Neutrophil (primary cell): Measurements from ENCODE around the gene VAMP5.
"Not testable (repeated sequence)": the region's sequence is repeated elsewhere in the genome, so short reads cannot be mapped to it uniquely, and the experiment has no call there.

ENCODE experiments used
- H3K27ac ChIP-seq: fragments of 200-600 bp; sonication (generic); 2 replicates; pipeline ENCODE4 v1.5.1; 2016; ENCODE audit warnings: mild to moderate bottlenecking, moderate library complexity
- H3K27me3 ChIP-seq: fragments of 200-600 bp; sonication (generic); 2 replicates; pipeline ENCODE4 v1.6.0; 2016; ENCODE audit warnings: mild to moderate bottlenecking
- H3K36me3 ChIP-seq: fragments of 200-600 bp; sonication (generic); 2 replicates; pipeline ENCODE4 v1.5.1; 2017
- H3K4me1 ChIP-seq, 2 experiments: fragments of 200-600 bp in 1 of 2; sonication (generic) in 1 of 2; 1 replicate in 1 of 2; 2 replicates in 1 of 2; pipeline versions ENCODE4 v1.5.1 to v1.6.1; 2013 to 2016; ENCODE audit warnings: low read depth in 1 of 2, low read length in 1 of 2, mild to moderate bottlenecking in 1 of 2, moderate library complexity in 1 of 2; ENCODE audit not compliant: control insufficient read depth in 1 of 2, insufficient read depth in 1 of 2
- H3K4me3 ChIP-seq, 2 experiments: fragments of 200-600 bp in 1 of 2; sonication (generic) in 1 of 2; 1 replicate in 1 of 2; 2 replicates in 1 of 2; pipeline ENCODE4 v1.5.1; 2013 to 2016; ENCODE audit warnings: low read depth in 1 of 2, low read length in 1 of 2, mild to moderate bottlenecking in 1 of 2, moderate library complexity in 1 of 2
- H3K9me3 ChIP-seq: fragments of 200-600 bp; sonication (generic); 2 replicates; pipeline ENCODE4 v1.5.1; 2016
- TF ChIP-seq, protein P1 (sequence below): fragments of 200-600 bp; sonication (generic); IDR thresholded peaks from 2 replicates; pipeline ENCODE4 v1.5.1; 2016; ENCODE audit warnings: antibody characterized with exemption

VAMP5 gene

DNA sequence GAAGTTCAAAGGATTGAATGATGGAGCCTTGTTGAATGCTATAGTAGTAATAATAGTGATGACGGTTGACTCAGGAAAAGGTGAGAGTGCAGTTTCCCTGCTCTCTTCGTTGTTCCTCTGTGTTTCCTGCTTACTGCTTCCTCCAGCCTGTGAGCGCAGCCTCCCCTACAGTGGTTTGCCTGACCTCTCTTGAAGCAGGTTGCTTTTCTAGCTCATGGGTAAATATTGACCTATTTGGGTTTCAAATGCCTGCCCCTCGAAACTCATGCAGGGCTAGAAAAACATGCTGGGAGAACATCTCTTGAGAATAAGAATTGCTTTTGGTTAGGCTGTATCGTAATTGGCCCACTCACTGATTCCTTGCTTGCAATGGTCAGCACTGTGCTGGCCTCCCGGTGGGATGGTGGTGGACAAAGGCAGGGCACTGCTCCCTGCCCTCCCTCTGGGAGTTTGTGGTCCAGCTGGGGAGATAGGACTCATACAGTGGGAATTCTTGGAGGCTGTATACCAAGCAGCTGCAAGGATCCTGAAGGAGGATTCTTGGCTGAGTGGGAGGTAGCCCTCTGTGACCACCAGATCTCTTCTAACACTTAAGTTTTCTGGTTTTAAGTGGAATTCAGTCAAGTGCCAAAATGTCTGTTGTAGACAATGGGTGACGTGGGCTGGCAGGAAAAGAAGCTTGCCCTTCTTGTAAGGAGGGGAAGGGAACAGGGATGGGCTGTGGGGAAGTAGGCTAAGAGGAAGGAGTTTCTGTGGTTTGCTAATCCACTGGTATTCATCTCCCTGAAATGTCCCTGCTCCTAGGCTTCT, 6.0 kb downstream of the VAMP5 start:
- TF ChIP-seq, protein P1, sequence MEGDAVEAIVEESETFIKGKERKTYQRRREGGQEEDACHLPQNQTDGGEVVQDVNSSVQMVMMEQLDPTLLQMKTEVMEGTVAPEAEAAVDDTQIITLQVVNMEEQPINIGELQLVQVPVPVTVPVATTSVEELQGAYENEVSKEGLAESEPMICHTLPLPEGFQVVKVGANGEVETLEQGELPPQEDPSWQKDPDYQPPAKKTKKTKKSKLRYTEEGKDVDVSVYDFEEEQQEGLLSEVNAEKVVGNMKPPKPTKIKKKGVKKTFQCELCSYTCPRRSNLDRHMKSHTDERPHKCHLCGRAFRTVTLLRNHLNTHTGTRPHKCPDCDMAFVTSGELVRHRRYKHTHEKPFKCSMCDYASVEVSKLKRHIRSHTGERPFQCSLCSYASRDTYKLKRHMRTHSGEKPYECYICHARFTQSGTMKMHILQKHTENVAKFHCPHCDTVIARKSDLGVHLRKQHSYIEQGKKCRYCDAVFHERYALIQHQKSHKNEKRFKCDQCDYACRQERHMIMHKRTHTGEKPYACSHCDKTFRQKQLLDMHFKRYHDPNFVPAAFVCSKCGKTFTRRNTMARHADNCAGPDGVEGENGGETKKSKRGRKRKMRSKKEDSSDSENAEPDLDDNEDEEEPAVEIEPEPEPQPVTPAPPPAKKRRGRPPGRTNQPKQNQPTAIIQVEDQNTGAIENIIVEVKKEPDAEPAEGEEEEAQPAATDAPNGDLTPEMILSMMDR: no peak

DNA sequence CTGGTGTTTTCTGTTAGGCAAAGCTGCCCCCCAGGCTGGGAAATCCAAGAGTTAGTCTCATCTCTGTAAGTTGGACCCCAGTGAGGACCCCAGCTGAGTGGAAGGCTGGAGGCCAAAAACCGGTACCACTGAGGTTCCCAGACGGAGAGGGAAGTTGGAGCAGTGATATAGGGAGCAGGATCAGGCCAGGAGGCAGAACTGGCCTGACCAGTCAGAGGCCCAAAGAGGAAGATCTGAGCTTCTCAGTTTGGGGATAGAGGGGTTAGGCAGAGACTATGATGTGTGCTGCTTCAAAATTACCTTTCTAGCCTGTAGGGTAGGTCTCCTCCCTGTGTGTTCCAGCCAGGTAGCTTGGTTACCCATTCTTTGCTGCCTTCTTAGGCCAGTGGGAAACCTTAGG, 6.7 kb downstream of the VAMP5 start:
- H3K27ac ChIP-seq: peak overlapping the region; percentile 79

More for the DNA sequence above, 6.0 kb downstream of the VAMP5 start:
- no peaks in the 10 kb centered on the region for H3K27me3 ChIP-seq
- H3K9me3 ChIP-seq: no peaks in the 10 kb centered on the region
- peaks cover 67 to 81% of the 10 kb centered on the region in 2 experiments for H3K4me1 ChIP-seq
- H3K4me3 ChIP-seq: peak overlapping the region in 1 of 2 experiments; percentile 15
- H3K27ac ChIP-seq: peak overlapping the region; percentile 79
- no peaks in the 10 kb centered on the region for H3K36me3 ChIP-seq

DNA sequence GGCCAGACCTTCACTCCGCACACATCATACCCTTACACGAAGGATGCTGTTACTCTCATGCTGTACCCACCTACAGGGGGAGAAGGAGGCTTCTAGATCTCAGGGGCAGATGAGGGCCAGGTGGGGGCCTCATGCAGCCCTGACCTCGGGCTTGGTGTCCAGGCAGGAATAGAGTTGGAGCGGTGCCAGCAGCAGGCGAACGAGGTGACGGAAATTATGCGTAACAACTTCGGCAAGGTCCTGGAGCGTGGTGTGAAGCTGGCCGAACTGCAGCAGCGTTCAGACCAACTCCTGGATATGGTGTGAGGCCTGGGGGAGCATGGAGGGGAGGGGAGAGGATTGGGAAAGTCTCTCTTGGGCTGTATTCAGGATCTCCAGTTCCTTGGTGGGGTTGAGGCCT, 7.3 kb downstream of the VAMP5 start:
- Histone ChIP-seq H3K4me3 (no peak overlapping the region), H3K4me1 (peaks cover 60 to 76% of the 10 kb centered on the region in 2 experiments), H3K27ac (peak overlapping the region; percentile 79), H3K27me3 (no peaks in the 10 kb centered on the region), H3K9me3 (no peaks in the 10 kb centered on the region), H3K36me3 (peaks cover 1% of the 10 kb centered on the region)
- TF ChIP-seq, protein P1: no peak

More for the DNA sequence above, 6.7 kb downstream of the VAMP5 start:
- TF ChIP-seq, protein P1: no peak
- Histone ChIP-seq H3K27me3 (no peaks in the 10 kb centered on the region), H3K4me1 (peaks cover 60 to 76% of the 10 kb centered on the region in 2 experiments), H3K9me3 (no peaks in the 10 kb centered on the region), H3K4me3 (peak overlapping the region in 1 of 2 experiments; percentile 15), H3K36me3 (no peaks in the 10 kb centered on the region)

DNA sequence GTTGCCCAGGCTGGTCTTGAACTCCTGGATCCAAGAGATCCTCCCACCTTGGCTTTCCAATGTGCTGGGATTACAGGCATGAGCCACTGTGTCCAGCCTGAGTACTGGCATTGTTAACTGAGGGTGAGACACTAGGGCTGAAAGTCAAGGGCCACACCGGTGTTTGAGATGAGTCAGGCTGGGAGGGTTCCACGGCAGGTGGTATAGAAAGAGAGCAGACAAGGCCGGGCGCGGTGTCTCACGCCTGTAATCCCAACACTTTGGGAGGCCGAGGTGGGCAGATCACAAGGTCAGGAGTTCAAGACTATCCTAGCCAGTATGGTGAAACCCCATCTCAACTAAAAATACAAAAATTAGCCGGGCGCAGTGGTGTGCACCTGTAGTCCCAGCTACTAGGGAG, 8.1 kb downstream of the VAMP5 start:
- H3K27me3 ChIP-seq, H3K27ac ChIP-seq, H3K9me3 ChIP-seq, H3K36me3 ChIP-seq, H3K4me3 ChIP-seq: not testable (repeated sequence)
- peaks cover 60 to 76% of the 10 kb centered on the region in 2 experiments for H3K4me1 ChIP-seq

- H3K27ac ChIP-seq: no peak overlapping the region
- no peaks in the 10 kb centered on the region for H3K27me3 ChIP-seq
- H3K4me1 ChIP-seq: peaks cover 53 to 69% of the 10 kb centered on the region in 2 experiments
- H3K9me3 ChIP-seq: no peaks in the 10 kb centered on the region
- H3K4me3 ChIP-seq: no peak overlapping the region
- peaks cover 15% of the 10 kb centered on the region for H3K36me3 ChIP-seq
- TF ChIP-seq, protein P1: no peak
These were observed 8.8 kb downstream of the VAMP5 start for GRCh38 chr2:85593023-85593422.

- peak overlapping the region; percentile 97 for H3K27ac ChIP-seq
- no peaks in the 10 kb centered on the region for H3K27me3 ChIP-seq
- H3K9me3 ChIP-seq: no peaks in the 10 kb centered on the region
- peak overlapping the region; percentile 93 to 97 for H3K4me3 ChIP-seq
- H3K4me1 ChIP-seq: peaks cover 43 to 51% of the 10 kb centered on the region in 2 experiments
- H3K36me3 ChIP-seq: peaks cover 33% of the 10 kb centered on the region
- TF ChIP-seq, protein P1: no peak
These were observed 10.6 kb downstream of the VAMP5 start for GRCh38 chr2:85594715-85595300.
